SK-N-MC (cell line): ENCODE data around the gene OBSCN.

Experiments used
- DNase-seq: peaks from one replicate; pipeline ENCODE4 v3.0.0-alpha.2; 2011; ENCODE audit warnings: low read depth, low spot score
- H3K27ac ChIP-seq: fragments of 200-600 bp; sonication (generic); 2 replicates; pipeline ENCODE4 v1.5.1; 2016; ENCODE audit warnings: mixed run types
- H3K36me3 ChIP-seq: fragments of 200-600 bp; sonication (generic); 2 replicates; pipeline ENCODE4 v1.6.1; 2017; ENCODE audit warnings: antibody characterized with exemption, low read length, mixed read lengths; ENCODE audit not compliant: insufficient read depth
- H3K4me3 ChIP-seq: fragments of 200-600 bp; sonication (generic); 2 replicates; pipeline ENCODE4 v1.5.1; 2016
- H3K9ac ChIP-seq: fragments of 200-600 bp; sonication (generic); 2 replicates; pipeline ENCODE4 v1.8.0; 2017; ENCODE audit warnings: mixed run types, mixed read lengths; ENCODE audit not compliant: insufficient read length
- H3K9me3 ChIP-seq: fragments of 200-600 bp; sonication (generic); 2 replicates; pipeline ENCODE4 v1.6.1; 2017; ENCODE audit warnings: low read depth, mild to moderate bottlenecking, antibody characterized with exemption, low read length, moderate library complexity, mixed read lengths
- EZH2 ChIP-seq: fragments of 200-600 bp; sonication (generic); IDR thresholded peaks from one replicate; pipeline ENCODE4 v1.6.1; 2017; ENCODE audit warnings: antibody characterized with exemption
- FOXP2 ChIP-seq: optimal IDR thresholded peaks from 2 replicates; pipeline ENCODE3; 2011; ENCODE audit warnings: mild to moderate bottlenecking, moderate library complexity; ENCODE audit not compliant: insufficient read depth; ENCODE audit errors: extremely low read length, control extremely low read depth
- POLR2AphosphoS5 ChIP-seq: IDR thresholded peaks from 2 replicates; pipeline ENCODE4 v1.6.1; 2012; ENCODE audit warnings: mild to moderate bottlenecking, low read depth, low read length, borderline replicate concordance

Gene OBSCN

DNA sequence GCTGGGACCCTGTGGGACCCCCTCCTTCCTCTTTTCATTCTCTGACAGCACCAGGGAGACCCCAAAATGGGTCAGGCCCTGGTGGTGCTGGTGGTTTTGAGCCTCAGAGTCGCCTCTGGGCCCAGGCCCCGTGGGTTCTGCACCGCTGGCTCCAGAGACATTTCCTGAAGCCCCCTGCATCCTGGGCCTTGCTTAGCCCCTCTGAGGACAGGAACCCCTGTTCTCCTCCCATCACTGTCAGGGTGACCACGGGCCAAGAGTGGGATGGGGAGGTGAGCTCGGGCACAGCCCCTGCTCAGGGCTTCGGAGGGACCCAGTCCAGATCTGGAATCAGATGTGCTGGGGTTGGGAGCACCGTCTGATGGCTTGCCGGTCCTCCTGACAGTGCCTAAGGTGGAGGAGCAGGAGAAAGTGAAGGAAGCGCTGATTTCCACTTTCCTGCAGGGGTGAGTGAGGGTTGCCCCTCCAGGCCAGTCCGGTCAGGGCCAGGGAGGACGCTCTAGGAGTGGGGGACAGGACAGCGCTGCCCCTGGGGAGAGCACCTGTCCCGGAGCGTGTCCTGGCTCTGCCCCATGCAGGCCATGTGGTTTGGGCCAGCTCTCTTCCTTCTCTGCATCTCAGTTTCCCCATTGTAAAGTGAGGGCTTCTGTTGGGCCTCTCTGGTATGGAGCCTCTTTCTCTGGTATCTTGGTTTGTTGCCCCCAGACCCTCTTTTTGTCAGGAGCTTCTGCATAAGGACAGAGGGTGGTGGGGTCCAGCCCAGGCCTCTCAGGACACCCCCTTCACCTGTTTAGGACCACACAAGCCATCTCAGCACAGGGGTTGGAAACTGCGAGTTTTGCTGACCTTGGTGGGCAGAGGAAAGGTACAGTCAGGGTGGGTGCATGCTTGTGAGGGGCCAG lies 127.8 kb downstream of the OBSCN start:
- no peak overlapping the region for H3K27ac ChIP-seq
- TF ChIP-seq POLR2AphosphoS5, result no peak
- TF ChIP-seq FOXP2, result no peak
- TF ChIP-seq EZH2, result no peak
- no peak for DNase-seq
- no peaks in the 10 kb centered on the region for H3K36me3 ChIP-seq
- H3K4me3 ChIP-seq, result no peak overlapping the region
- H3K9me3 ChIP-seq, result no peaks in the 10 kb centered on the region
- H3K9ac ChIP-seq, result no peak overlapping the region

DNA sequence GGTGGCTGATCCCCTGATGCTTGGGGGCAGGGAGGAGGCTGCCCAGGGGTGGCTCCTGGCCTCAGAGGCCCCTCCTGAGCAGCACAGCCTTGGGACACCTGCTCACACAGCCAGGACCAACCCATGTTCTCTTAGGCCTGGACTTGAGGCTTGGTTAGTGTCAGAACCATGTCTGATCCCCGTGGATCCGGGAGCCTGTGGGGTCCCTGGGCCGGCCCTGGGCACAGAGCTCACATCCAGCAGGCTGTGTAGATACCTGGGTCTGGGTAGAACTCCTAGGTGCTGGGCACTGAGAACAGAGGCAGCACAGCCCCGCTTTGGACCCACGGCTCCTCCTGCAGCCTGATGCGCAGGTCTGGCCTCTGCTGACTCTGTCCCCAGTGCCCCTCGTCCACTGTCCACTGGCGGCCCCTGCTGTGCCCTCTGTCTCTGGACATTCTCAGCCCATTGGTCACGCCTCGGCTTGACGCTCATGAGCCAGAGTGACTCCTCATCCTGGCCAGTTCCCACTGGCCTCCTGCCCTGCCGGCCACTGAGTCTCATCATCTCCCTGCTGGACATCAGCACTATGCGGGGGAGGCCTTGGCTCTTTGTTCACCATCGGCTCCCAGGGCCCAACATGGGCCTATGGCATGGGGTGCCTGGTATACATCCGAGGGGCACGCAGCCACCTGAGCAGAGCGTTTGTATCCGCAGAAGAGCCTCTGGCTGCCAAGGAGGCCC lies 128.6 kb downstream of the OBSCN start:
- H3K4me3 ChIP-seq, result no peak overlapping the region
- H3K27ac ChIP-seq, result no peak overlapping the region
- no peaks in the 10 kb centered on the region for H3K9me3 ChIP-seq
- DNase-seq, result no peak
- no peaks in the 10 kb centered on the region for H3K36me3 ChIP-seq
- no peak overlapping the region for H3K9ac ChIP-seq
- TF ChIP-seq FOXP2, result no peak
- no peak for TF ChIP-seq POLR2AphosphoS5
- TF ChIP-seq EZH2, result no peak

- Histone ChIP-seq H3K9ac (no peak overlapping the region), H3K27ac (no peak overlapping the region), H3K36me3 (no peaks in the 10 kb centered on the region), H3K4me3 (no peak overlapping the region), H3K9me3 (no peaks in the 10 kb centered on the region)
- DNase-seq, result no peak
- no peak for TF ChIP-seq EZH2
- no peak for TF ChIP-seq POLR2AphosphoS5
- no peak for TF ChIP-seq FOXP2
Observed at GRCh38 chr1:228337031-228337564, 129.3 kb downstream of the OBSCN start.

DNA sequence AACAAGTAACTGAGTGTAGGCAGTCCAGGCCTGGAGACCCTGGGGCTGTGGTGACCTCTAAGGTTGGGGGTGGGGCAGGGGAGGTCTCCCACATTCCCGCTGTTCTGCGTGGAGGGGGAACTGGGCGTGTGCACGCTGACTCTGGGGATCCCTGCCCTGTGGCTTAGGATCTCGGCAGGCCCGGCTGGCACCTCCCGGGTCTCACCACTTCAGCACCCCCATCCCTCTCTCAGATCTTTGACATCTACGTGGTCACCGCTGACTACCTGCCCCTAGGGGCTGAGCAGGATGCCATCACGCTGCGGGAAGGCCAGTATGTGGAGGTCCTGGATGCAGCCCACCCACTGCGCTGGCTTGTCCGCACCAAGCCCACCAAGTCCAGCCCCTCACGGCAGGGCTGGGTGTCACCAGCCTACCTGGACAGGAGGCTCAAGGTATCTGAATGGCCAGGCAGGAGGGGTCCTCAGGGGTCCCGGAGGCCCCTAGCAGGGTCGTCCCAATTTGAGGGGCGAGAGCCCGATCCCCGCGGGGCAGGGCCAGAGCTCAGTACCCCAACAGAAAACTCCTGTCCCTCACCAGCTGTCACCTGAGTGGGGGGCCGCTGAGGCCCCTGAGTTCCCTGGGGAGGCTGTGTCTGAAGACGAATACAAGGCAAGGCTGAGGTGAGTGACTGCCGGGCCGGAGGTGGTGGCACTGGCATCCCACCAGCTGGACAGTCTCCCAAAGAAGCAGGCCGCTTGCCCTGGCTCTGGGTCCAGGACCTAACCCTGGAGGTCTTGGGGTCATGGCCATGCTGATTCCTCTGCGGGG lies 130.1 kb downstream of the OBSCN start:
- no peak for DNase-seq
- no peak for TF ChIP-seq EZH2
- no peak for TF ChIP-seq FOXP2
- no peak for TF ChIP-seq POLR2AphosphoS5
- H3K4me3 ChIP-seq, result no peak overlapping the region
- no peaks in the 10 kb centered on the region for H3K36me3 ChIP-seq
- H3K9me3 ChIP-seq, result no peaks in the 10 kb centered on the region
- H3K9ac ChIP-seq, result no peak overlapping the region
- H3K27ac ChIP-seq, result no peak overlapping the region

DNA sequence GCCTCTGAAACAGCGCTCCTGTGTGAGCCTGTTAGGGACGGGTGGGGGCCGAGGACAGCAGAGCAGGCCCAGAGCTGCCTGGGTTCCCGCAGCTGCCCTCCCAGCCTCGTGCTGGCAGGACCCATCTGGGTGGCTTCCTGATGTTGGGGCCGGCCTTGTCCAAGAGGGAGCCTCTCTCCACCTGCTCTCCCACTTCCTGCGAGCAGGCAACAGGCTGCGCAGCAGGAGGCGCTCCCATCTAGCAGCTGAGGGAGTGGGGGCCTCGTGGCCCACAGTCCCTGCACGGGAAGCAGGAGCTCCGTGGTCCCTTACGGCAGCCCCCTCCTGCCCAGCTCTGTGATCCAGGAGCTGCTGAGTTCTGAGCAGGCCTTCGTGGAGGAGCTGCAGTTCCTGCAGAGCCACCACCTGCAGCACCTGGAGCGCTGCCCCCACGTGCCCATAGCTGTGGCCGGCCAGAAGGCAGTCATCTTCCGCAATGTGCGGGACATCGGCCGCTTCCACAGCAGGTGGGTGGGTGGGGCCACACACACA lies 130.7 kb downstream of the OBSCN start:
- no peak overlapping the region for H3K4me3 ChIP-seq
- H3K9me3 ChIP-seq, result no peaks in the 10 kb centered on the region
- H3K9ac ChIP-seq, result no peak overlapping the region
- no peak for DNase-seq
- H3K36me3 ChIP-seq, result no peaks in the 10 kb centered on the region
- no peak overlapping the region for H3K27ac ChIP-seq
- TF ChIP-seq FOXP2, result no peak
- no peak for TF ChIP-seq EZH2
- no peak for TF ChIP-seq POLR2AphosphoS5

DNA sequence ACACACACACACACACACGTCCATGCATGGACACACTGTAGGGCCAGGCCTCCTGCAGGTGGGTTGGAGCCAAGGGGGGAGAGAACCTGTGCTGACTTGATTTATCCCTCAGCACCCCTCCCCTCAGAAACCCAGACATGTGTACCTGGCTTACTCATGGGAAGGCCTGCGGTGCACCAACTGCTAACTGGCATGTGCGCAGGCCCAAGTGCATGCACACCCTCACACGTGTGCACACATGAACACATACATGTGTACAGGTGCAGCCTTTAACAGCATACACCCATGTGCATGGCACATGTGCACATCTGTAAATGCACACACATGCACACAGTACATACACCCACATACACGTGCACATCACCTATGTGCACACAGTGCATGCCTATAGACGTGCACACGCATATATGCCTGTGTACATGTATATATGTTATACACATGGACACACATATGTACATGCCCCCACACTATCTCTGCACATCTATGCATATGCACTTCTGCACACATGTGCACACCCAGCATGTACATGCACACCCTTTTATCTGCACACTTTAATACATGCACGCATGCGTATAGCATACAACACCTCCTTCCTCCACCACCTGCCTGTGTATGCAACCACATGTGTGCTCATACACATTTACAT lies 131.3 kb downstream of the OBSCN start:
- Histone ChIP-seq H3K9me3 (no peaks in the 10 kb centered on the region), H3K9ac (no peak overlapping the region), H3K27ac (no peak overlapping the region), H3K4me3 (no peak overlapping the region), H3K36me3 (no peaks in the 10 kb centered on the region)
- TF ChIP-seq FOXP2, result no peak
- TF ChIP-seq POLR2AphosphoS5, result no peak
- TF ChIP-seq EZH2, result no peak
- no peak for DNase-seq
